ENCODE measurements around the gene PAQR7.

The PAQR7 gene

DNA sequence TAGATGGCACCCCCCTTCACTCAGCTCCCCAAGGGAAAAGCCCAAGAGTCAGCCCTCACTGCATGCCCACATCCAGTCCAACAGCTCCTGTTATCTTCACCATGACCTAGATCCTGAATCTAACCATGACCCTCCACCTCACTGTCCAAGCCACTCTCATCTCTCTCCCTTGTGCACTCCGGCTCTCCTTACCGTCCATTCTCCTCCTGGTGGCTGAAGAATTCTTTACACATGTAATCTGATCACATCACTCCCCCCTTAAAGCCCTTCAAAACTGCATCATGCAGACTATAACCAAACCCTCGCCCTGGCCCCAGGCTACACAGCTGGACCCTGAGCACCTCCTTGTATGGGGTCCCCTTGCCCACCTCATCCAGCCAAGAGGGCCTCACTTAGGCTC, 14.0 kb upstream of the PAQR7 start:
- Mint-ChIP-seq H3K27me3 (no peaks in the 10 kb centered on the region), H3K27ac (no peak overlapping the region), H3K4me1 (no peaks in the 10 kb centered on the region), H3K36me3 (no peaks in the 10 kb centered on the region), H3K4me3 (no peak overlapping the region), H3K9me3 (no peaks in the 10 kb centered on the region)

- H3K27me3 Mint-ChIP-seq = no peaks in the 10 kb centered on the region
- no peaks in the 10 kb centered on the region for H3K4me1 Mint-ChIP-seq
- no peak overlapping the region for H3K4me3 Mint-ChIP-seq
- no peak overlapping the region for H3K27ac Mint-ChIP-seq
- no peaks in the 10 kb centered on the region for H3K9me3 Mint-ChIP-seq
- H3K36me3 Mint-ChIP-seq = no peaks in the 10 kb centered on the region
Measured at GRCh38 chr1:25888426-25888987, 13.0 kb upstream of the PAQR7 start.

- H3K36me3 Mint-ChIP-seq = no peaks in the 10 kb centered on the region
- no peaks in the 10 kb centered on the region for H3K9me3 Mint-ChIP-seq
- no peak overlapping the region for H3K4me3 Mint-ChIP-seq
- H3K27me3 Mint-ChIP-seq = no peaks in the 10 kb centered on the region
- H3K27ac Mint-ChIP-seq = no peak overlapping the region
- no peaks in the 10 kb centered on the region for H3K4me1 Mint-ChIP-seq
Measured at GRCh38 chr1:25885602-25886001, 10.1 kb upstream of the PAQR7 start.

GRCh38 chr1:25881266-25881665, 5.8 kb upstream of the PAQR7 start:
- Mint-ChIP-seq H3K27me3 (no peaks in the 10 kb centered on the region), H3K27ac (no peak overlapping the region), H3K9me3 (no peaks in the 10 kb centered on the region)

GRCh38 chr1:25880518-25880917, 5.0 kb upstream of the PAQR7 start:
- no peaks in the 10 kb centered on the region for H3K36me3 Mint-ChIP-seq
- no peak overlapping the region for H3K4me3 Mint-ChIP-seq
- no peaks in the 10 kb centered on the region for H3K9me3 Mint-ChIP-seq
- H3K27ac Mint-ChIP-seq = no peak overlapping the region
- H3K4me1 Mint-ChIP-seq = no peaks in the 10 kb centered on the region
- no peaks in the 10 kb centered on the region for H3K27me3 Mint-ChIP-seq

More at GRCh38 chr1:25881266-25881665, 5.8 kb upstream of the PAQR7 start:
- Mint-ChIP-seq H3K4me1 (no peaks in the 10 kb centered on the region), H3K36me3 (no peaks in the 10 kb centered on the region), H3K4me3 (no peak overlapping the region)

DNA sequence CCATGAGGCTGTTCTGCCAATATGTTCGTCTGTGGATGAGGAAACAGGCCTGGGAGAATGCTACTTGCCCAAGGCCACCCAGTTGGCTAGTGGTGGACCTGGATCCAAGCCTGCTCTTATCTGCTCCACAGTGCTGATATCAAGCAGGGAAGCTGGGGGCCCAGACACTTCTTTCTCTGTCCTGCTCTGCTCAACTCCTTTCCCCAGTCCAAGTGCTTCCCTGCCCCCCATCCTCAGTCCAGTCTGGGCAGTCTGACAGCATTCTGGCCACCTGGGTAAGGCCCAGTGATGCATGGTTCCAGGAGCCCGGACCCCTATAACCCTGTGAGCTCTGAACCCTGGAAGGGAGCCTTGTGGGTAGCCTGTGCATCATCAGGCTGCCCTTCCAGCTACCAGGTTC, 4.2 kb upstream of the PAQR7 start:
- H3K27me3 Mint-ChIP-seq = no peaks in the 10 kb centered on the region
- H3K27ac Mint-ChIP-seq = no peak overlapping the region
- H3K9me3 Mint-ChIP-seq = no peaks in the 10 kb centered on the region
- no peak overlapping the region for H3K4me3 Mint-ChIP-seq
- no peaks in the 10 kb centered on the region for H3K36me3 Mint-ChIP-seq
- H3K4me1 Mint-ChIP-seq = peaks cover 4% of the 10 kb centered on the region

GRCh38 chr1:25878690-25879089, 3.2 kb upstream of the PAQR7 start:
- H3K9me3 Mint-ChIP-seq = no peaks in the 10 kb centered on the region

GRCh38 chr1:25877155-25877554, 1.6 kb upstream of the PAQR7 start:
- Mint-ChIP-seq H3K27me3 (no peaks in the 10 kb centered on the region), H3K27ac (no peak overlapping the region), H3K4me1 (peaks cover 5% of the 10 kb centered on the region), H3K9me3 (no peaks in the 10 kb centered on the region), H3K4me3 (no peak overlapping the region), H3K36me3 (no peaks in the 10 kb centered on the region)

More at GRCh38 chr1:25878690-25879089, 3.2 kb upstream of the PAQR7 start:
- no peak overlapping the region for H3K4me3 Mint-ChIP-seq
- no peaks in the 10 kb centered on the region for H3K36me3 Mint-ChIP-seq
- H3K27ac Mint-ChIP-seq = no peak overlapping the region
- H3K4me1 Mint-ChIP-seq = peaks cover 5% of the 10 kb centered on the region
- H3K27me3 Mint-ChIP-seq = no peaks in the 10 kb centered on the region

- Mint-ChIP-seq H3K27ac (no peak overlapping the region), H3K4me3 (no peak overlapping the region), H3K4me1 (peaks cover 5% of the 10 kb centered on the region), H3K27me3 (no peaks in the 10 kb centered on the region), H3K9me3 (no peaks in the 10 kb centered on the region), H3K36me3 (no peaks in the 10 kb centered on the region)
Measured at GRCh38 chr1:25876693-25877077, 1.2 kb upstream of the PAQR7 start.

- Mint-ChIP-seq H3K27me3 (no peaks in the 10 kb centered on the region), H3K27ac (peak overlapping the region; percentile 26), H3K4me3 (peak overlapping the region; percentile 76), H3K36me3 (no peaks in the 10 kb centered on the region), H3K9me3 (no peaks in the 10 kb centered on the region), H3K4me1 (peaks cover 5% of the 10 kb centered on the region)
Measured at GRCh38 chr1:25875856-25876692, 566 bp upstream of the PAQR7 start.

GRCh38 chr1:25874635-25875153, 814 bp downstream of the PAQR7 start:
- Mint-ChIP-seq H3K27ac (no peak overlapping the region), H3K36me3 (no peaks in the 10 kb centered on the region), H3K27me3 (no peaks in the 10 kb centered on the region), H3K4me1 (peaks cover 5% of the 10 kb centered on the region), H3K4me3 (peak overlapping the region; percentile 85), H3K9me3 (no peaks in the 10 kb centered on the region)

GRCh38 chr1:25874209-25874608, 1.3 kb downstream of the PAQR7 start:
- Mint-ChIP-seq H3K4me1 (peaks cover 5% of the 10 kb centered on the region), H3K9me3 (no peaks in the 10 kb centered on the region), H3K27ac (no peak overlapping the region)

DNA sequence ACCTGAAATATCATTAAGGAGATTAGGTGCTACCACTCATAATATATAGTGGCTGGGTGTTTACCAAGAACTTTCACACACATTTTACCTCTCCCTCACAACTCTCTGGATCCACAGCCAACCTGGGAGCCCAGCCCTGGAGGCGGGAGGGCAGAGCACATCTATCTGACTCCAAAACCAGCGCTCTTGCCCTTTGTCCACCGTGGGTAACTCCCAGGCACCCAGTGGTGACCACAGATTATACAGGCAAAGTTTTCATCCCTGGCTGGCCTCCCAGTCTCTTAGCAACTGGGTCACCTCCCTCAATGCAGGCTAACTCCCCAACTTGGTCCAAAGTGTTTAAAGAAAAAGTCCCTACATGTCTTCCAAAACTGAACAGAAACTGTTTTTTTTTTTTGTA, 2.4 kb downstream of the PAQR7 start:
- Mint-ChIP-seq H3K27me3 (no peaks in the 10 kb centered on the region), H3K9me3 (no peaks in the 10 kb centered on the region), H3K36me3 (no peaks in the 10 kb centered on the region), H3K4me3 (no peak overlapping the region), H3K4me1 (peaks cover 5% of the 10 kb centered on the region), H3K27ac (no peak overlapping the region)

More at GRCh38 chr1:25874209-25874608, 1.3 kb downstream of the PAQR7 start:
- H3K36me3 Mint-ChIP-seq = no peaks in the 10 kb centered on the region
- peak overlapping the region; percentile 85 for H3K4me3 Mint-ChIP-seq
- H3K27me3 Mint-ChIP-seq = no peaks in the 10 kb centered on the region

DNA sequence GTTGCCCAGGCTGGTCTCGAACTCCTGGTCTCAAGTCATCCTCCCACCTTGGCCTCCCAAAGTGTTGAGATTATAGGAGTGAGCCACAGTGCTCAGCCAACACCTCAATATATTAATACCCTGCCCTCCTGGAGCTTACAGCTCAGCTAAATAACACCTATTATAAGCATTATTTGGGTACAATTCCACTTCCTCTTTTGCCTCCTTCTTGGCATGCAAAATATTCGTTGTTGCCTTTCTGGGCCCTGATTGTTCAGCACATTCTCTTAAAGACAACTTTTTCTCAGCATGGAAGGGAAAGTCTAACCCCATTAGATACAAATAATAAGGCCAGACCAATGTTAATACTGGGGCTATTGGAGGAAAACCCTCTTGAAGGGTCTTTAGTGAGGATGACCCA, 2.8 kb downstream of the PAQR7 start:
- Mint-ChIP-seq H3K27ac (no peak overlapping the region), H3K4me1 (peaks cover 5% of the 10 kb centered on the region), H3K27me3 (no peaks in the 10 kb centered on the region), H3K4me3 (no peak overlapping the region), H3K9me3 (no peaks in the 10 kb centered on the region), H3K36me3 (no peaks in the 10 kb centered on the region)

GRCh38 chr1:25871704-25872494, 3.6 kb downstream of the PAQR7 start:
- Mint-ChIP-seq H3K4me1 (peaks cover 5% of the 10 kb centered on the region), H3K27ac (no peak overlapping the region), H3K27me3 (no peaks in the 10 kb centered on the region), H3K4me3 (no peak overlapping the region), H3K9me3 (no peaks in the 10 kb centered on the region), H3K36me3 (no peaks in the 10 kb centered on the region)
